ENCODE results near the gene SOX13.

The SOX13 gene

GRCh38 chr1:204130981-204131892 is 58.3 kb downstream of the SOX13 start:
- DNase-seq (ENCODE audit: low spot score), result no peak

- no peak for DNase-seq (ENCODE audit: low spot score)
These were observed 59.1 kb downstream of the SOX13 start for GRCh38 chr1:204131978-204132377.

- no peak for DNase-seq (ENCODE audit: low spot score)
These were observed 59.8 kb downstream of the SOX13 start for GRCh38 chr1:204132718-204133117.

GRCh38 chr1:204134103-204134502 is 61.2 kb downstream of the SOX13 start:
- DNase-seq (ENCODE audit: low spot score), result no peak

GRCh38 chr1:204136814-204137213 is 63.9 kb downstream of the SOX13 start:
- DNase-seq (ENCODE audit: low spot score), result no peak

- no peak for DNase-seq (ENCODE audit: low spot score)
These were observed 66.2 kb downstream of the SOX13 start for GRCh38 chr1:204139088-204139487.

- DNase-seq (ENCODE audit: low spot score), result no peak
These were observed 67.0 kb downstream of the SOX13 start for GRCh38 chr1:204139952-204140351.

GRCh38 chr1:204141131-204141530 is 68.2 kb downstream of the SOX13 start:
- DNase-seq (ENCODE audit: low spot score), result no peak

- no peak for DNase-seq (ENCODE audit: low spot score)
These were observed 69.4 kb downstream of the SOX13 start for GRCh38 chr1:204142032-204142974.

- no peak for DNase-seq (ENCODE audit: low spot score)
These were observed 70.5 kb downstream of the SOX13 start for GRCh38 chr1:204143276-204144041.

GRCh38 chr1:204145033-204145504 is 72.2 kb downstream of the SOX13 start:
- no peak for DNase-seq (ENCODE audit: low spot score)

- no peak for DNase-seq (ENCODE audit: low spot score)
These were observed 73.4 kb downstream of the SOX13 start for GRCh38 chr1:204146309-204146708.

GRCh38 chr1:204146965-204147364 is 74.0 kb downstream of the SOX13 start:
- DNase-seq (ENCODE audit: low spot score), result no peak

- peak; percentile 79 for DNase-seq (ENCODE audit: low spot score)
These were observed 74.8 kb downstream of the SOX13 start for GRCh38 chr1:204147406-204148383.

GRCh38 chr1:204149107-204149506 is 76.2 kb downstream of the SOX13 start:
- no peak for DNase-seq (ENCODE audit: low spot score)

GRCh38 chr1:204149635-204150565 is 77.0 kb downstream of the SOX13 start:
- DNase-seq (ENCODE audit: low spot score), result no peak

GRCh38 chr1:204150702-204151551 is 78.0 kb downstream of the SOX13 start:
- DNase-seq (ENCODE audit: low spot score), result no peak

GRCh38 chr1:204151552-204152309 is 78.8 kb downstream of the SOX13 start, which contains the start of gene ETNK2:
Gene ETNK2 (minus strand): TSS chr1:204152044. CDS start chr1:204151852, 192 bp downstream.
- DNase-seq (ENCODE audit: low spot score), result no peak

All from putamen (tissue), 1 donor.